Activated CD8-positive, alpha-beta memory T cell treated with anti-CD3 and anti-CD28 coated beads, Interleukin-2, amount 50 U/mL, for 1 hour (primary cell): ENCODE data around the gene ADGRF4.

Experiments
- DNase-seq: peaks from one replicate; pipeline ENCODE4 v3.0.0-alpha.2; 2020; ENCODE audit errors: extremely low read depth

ADGRF4 gene

GRCh38 chr6:47698342-47698787, at the start of gene ADGRF4:
Gene ADGRF4 (plus strand): TSS chr6:47698580. CDS start chr6:47707246, 8,666 bp downstream.
- no peak for DNase-seq

GRCh38 chr6:47650553-47651432, 47.6 kb upstream of the ADGRF4 start:
- DNase-seq, result no peak

GRCh38 chr6:47651505-47651944, 46.9 kb upstream of the ADGRF4 start:
- no peak for DNase-seq

GRCh38 chr6:47653706-47654105, 44.7 kb upstream of the ADGRF4 start:
- DNase-seq, result no peak

GRCh38 chr6:47654255-47654654, 44.1 kb upstream of the ADGRF4 start:
- DNase-seq, result no peak

GRCh38 chr6:47655719-47656595, 42.4 kb upstream of the ADGRF4 start:
- no peak for DNase-seq

GRCh38 chr6:47661960-47662359, 36.4 kb upstream of the ADGRF4 start:
- no peak for DNase-seq

GRCh38 chr6:47663462-47664216, 34.7 kb upstream of the ADGRF4 start:
- DNase-seq, result no peak

- no peak for DNase-seq
Measured at GRCh38 chr6:47665112-47665511, 33.3 kb upstream of the ADGRF4 start.

- DNase-seq, result no peak
Measured at GRCh38 chr6:47669684-47670513, 28.5 kb upstream of the ADGRF4 start.

GRCh38 chr6:47670851-47671250, 27.5 kb upstream of the ADGRF4 start:
- DNase-seq, result no peak

GRCh38 chr6:47671777-47672176, 26.6 kb upstream of the ADGRF4 start:
- DNase-seq, result no peak

- no peak for DNase-seq
Measured at GRCh38 chr6:47672816-47673215, 25.6 kb upstream of the ADGRF4 start.

GRCh38 chr6:47674673-47675072, 23.7 kb upstream of the ADGRF4 start:
- no peak for DNase-seq

- DNase-seq, result no peak
Measured at GRCh38 chr6:47677381-47678100, 20.8 kb upstream of the ADGRF4 start.

- DNase-seq, result no peak
Measured at GRCh38 chr6:47678739-47679138, 19.6 kb upstream of the ADGRF4 start.

GRCh38 chr6:47679322-47679906, 19.0 kb upstream of the ADGRF4 start:
- DNase-seq, result no peak

- DNase-seq, result no peak
Measured at GRCh38 chr6:47680051-47680450, 18.3 kb upstream of the ADGRF4 start.

- no peak for DNase-seq
Measured at GRCh38 chr6:47680724-47681123, 17.7 kb upstream of the ADGRF4 start.
